ENCODE measurements around the gene CCDC7.

CCDC7 gene

GRCh38 chr10:32461203-32461602 lies 15.3 kb downstream of the CCDC7 start:
- Histone ChIP-seq H3K27me3 (ENCODE audit: control insufficient read depth in 3 of 3, insufficient read depth in 3 of 3, low read depth in 1 of 3, low read length in 3 of 3) (no peaks in the 10 kb centered on the region), H3K36me3 (replicated peaks in 1 of 2; ENCODE audit: control insufficient read depth in 2 of 2, insufficient read depth in 2 of 2, low read length in 2 of 2) (peaks cover 0 to 14% of the 10 kb centered on the region in 2 donors), H3K23ac (ENCODE audit: low read depth, low read length, poor library complexity) (no peak overlapping the region), H3K4ac (ENCODE audit: low read length) (no peak overlapping the region), H2BK12ac (ENCODE audit: low read length) (no peak overlapping the region), H3K4me3 (ENCODE audit: low read length in 2 of 2) (no peak overlapping the region), H3K9ac (ENCODE audit: low read depth, low read length, poor library complexity) (no peak overlapping the region), H3K18ac (ENCODE audit: low read length) (no peak overlapping the region), H3K79me1 (ENCODE audit: low read depth, low read length) (no peaks in the 10 kb centered on the region), H2BK15ac (ENCODE audit: low read length) (no peak overlapping the region), H4K91ac (ENCODE audit: low read depth, low read length, poor library complexity) (no peak overlapping the region), H4K8ac (ENCODE audit: low read depth, low read length) (no peak overlapping the region), H2BK5ac (ENCODE audit: low read length) (no peak overlapping the region), H2AK5ac (ENCODE audit: low read depth, low read length) (no peak overlapping the region), H3K9me3 (replicated peaks in 1 of 2; ENCODE audit: control insufficient read depth in 2 of 2, insufficient read depth in 1 of 2, low read depth in 1 of 2, low read length in 2 of 2) (no peaks in the 10 kb centered on the region), H3K4me1 (ENCODE audit: control insufficient read depth in 2 of 2, insufficient read depth in 1 of 2, low read depth in 1 of 2, low read length in 2 of 2) (no peaks in the 10 kb centered on the region), H2BK120ac (ENCODE audit: low read depth, low read length) (no peak overlapping the region), H3K14ac (ENCODE audit: low read length) (no peak overlapping the region), H3K27ac (replicated peaks; ENCODE audit: low read length) (no peak overlapping the region), H2AFZ (ENCODE audit: low read length) (no peak overlapping the region), H3K4me2 (ENCODE audit: insufficient read depth, low read length, poor library complexity, severe bottlenecking) (no peak overlapping the region)
- DNase-seq (ENCODE audit: low spot score): no peak
- WGBS, 2 donors (ENCODE audit: extremely low coverage in 2 of 2, insufficient read length in 2 of 2, insufficient replicate concordance in 1 of 2): no CpG with 5 or more reads among the region's 1 CpG

DNA sequence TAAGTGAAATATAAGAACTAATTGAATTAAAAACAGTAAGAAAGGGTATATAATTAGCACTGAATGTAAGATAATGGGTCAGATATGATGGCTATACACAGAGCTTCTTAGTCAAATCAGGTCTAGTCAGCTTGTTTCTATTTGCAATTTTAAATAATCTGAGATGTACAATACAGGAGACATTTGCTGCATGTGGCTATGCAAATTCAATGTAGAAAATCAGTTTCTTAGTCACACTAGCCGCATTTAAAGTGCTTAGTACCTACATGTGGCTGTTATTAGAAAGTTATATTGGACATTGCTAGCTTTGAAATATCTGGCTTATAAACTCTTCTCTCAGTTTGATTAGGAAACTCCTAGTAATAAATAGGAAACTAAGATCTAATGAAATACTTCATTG lies 25.3 kb downstream of the CCDC7 start:
- H2AFZ ChIP-seq (ENCODE audit: low read length): no peak overlapping the region
- H3K14ac ChIP-seq (ENCODE audit: low read length): no peak overlapping the region
- no peak for DNase-seq (ENCODE audit: low spot score)
- no peak overlapping the region for H2AK5ac ChIP-seq (ENCODE audit: low read depth, low read length)
- no CpG with 5 or more reads among the region's 1 CpG for WGBS, 2 donors (ENCODE audit: extremely low coverage in 2 of 2, insufficient read length in 2 of 2, insufficient replicate concordance in 1 of 2)
- H3K23ac ChIP-seq (ENCODE audit: low read depth, low read length, poor library complexity): no peak overlapping the region
- H3K9ac ChIP-seq (ENCODE audit: low read depth, low read length, poor library complexity): no peak overlapping the region
- H3K79me1 ChIP-seq (ENCODE audit: low read depth, low read length): no peaks in the 10 kb centered on the region
- H3K4ac ChIP-seq (ENCODE audit: low read length): no peak overlapping the region
- H3K27ac ChIP-seq (replicated peaks; ENCODE audit: low read length): no peak overlapping the region
- H3K4me1 ChIP-seq (ENCODE audit: control insufficient read depth in 2 of 2, insufficient read depth in 1 of 2, low read depth in 1 of 2, low read length in 2 of 2): no peaks in the 10 kb centered on the region
- no peak overlapping the region for H2BK12ac ChIP-seq (ENCODE audit: low read length)
- no peak overlapping the region for H4K8ac ChIP-seq (ENCODE audit: low read depth, low read length)
- no peak overlapping the region for H3K18ac ChIP-seq (ENCODE audit: low read length)
- no peaks in the 10 kb centered on the region for H3K9me3 ChIP-seq (replicated peaks in 1 of 2; ENCODE audit: control insufficient read depth in 2 of 2, insufficient read depth in 1 of 2, low read depth in 1 of 2, low read length in 2 of 2)
- H3K27me3 ChIP-seq (ENCODE audit: control insufficient read depth in 3 of 3, insufficient read depth in 3 of 3, low read depth in 1 of 3, low read length in 3 of 3): no peaks in the 10 kb centered on the region
- no peak overlapping the region for H3K4me2 ChIP-seq (ENCODE audit: insufficient read depth, low read length, poor library complexity, severe bottlenecking)
- H2BK120ac ChIP-seq (ENCODE audit: low read depth, low read length): no peak overlapping the region
- no peak overlapping the region for H2BK5ac ChIP-seq (ENCODE audit: low read length)
- no peak overlapping the region for H3K4me3 ChIP-seq (ENCODE audit: low read length in 2 of 2)
- H3K36me3 ChIP-seq (replicated peaks in 1 of 2; ENCODE audit: control insufficient read depth in 2 of 2, insufficient read depth in 2 of 2, low read length in 2 of 2): no peaks in the 10 kb centered on the region
- H4K91ac ChIP-seq (ENCODE audit: low read depth, low read length, poor library complexity): no peak overlapping the region
- H2BK15ac ChIP-seq (ENCODE audit: low read length): no peak overlapping the region

- no CpG with 5 or more reads among the region's 1 CpG for WGBS, 2 donors (ENCODE audit: extremely low coverage in 2 of 2, insufficient read length in 2 of 2, insufficient replicate concordance in 1 of 2)
- Histone ChIP-seq H4K91ac (ENCODE audit: low read depth, low read length, poor library complexity) (no peak overlapping the region), H2AK5ac (ENCODE audit: low read depth, low read length) (no peak overlapping the region), H3K4me3 (ENCODE audit: low read length in 2 of 2) (no peak overlapping the region), H3K9ac (ENCODE audit: low read depth, low read length, poor library complexity) (no peak overlapping the region), H2AFZ (ENCODE audit: low read length) (no peak overlapping the region), H3K27ac (replicated peaks; ENCODE audit: low read length) (no peak overlapping the region), H3K79me1 (ENCODE audit: low read depth, low read length) (no peaks in the 10 kb centered on the region), H3K36me3 (replicated peaks in 1 of 2; ENCODE audit: control insufficient read depth in 2 of 2, insufficient read depth in 2 of 2, low read length in 2 of 2) (no peaks in the 10 kb centered on the region), H3K4ac (ENCODE audit: low read length) (no peak overlapping the region), H3K4me1 (ENCODE audit: control insufficient read depth in 2 of 2, insufficient read depth in 1 of 2, low read depth in 1 of 2, low read length in 2 of 2) (no peaks in the 10 kb centered on the region), H2BK12ac (ENCODE audit: low read length) (no peak overlapping the region), H3K18ac (ENCODE audit: low read length) (no peak overlapping the region), H3K9me3 (replicated peaks in 1 of 2; ENCODE audit: control insufficient read depth in 2 of 2, insufficient read depth in 1 of 2, low read depth in 1 of 2, low read length in 2 of 2) (peaks cover 0 to 9% of the 10 kb centered on the region in 2 donors), H2BK120ac (ENCODE audit: low read depth, low read length) (no peak overlapping the region), H2BK5ac (ENCODE audit: low read length) (no peak overlapping the region), H3K23ac (ENCODE audit: low read depth, low read length, poor library complexity) (no peak overlapping the region), H3K4me2 (ENCODE audit: insufficient read depth, low read length, poor library complexity, severe bottlenecking) (no peak overlapping the region), H2BK15ac (ENCODE audit: low read length) (no peak overlapping the region), H3K14ac (ENCODE audit: low read length) (no peak overlapping the region), H4K8ac (ENCODE audit: low read depth, low read length) (no peak overlapping the region), H3K27me3 (ENCODE audit: control insufficient read depth in 3 of 3, insufficient read depth in 3 of 3, low read depth in 1 of 3, low read length in 3 of 3) (no peaks in the 10 kb centered on the region)
- no peak for DNase-seq (ENCODE audit: low spot score)
These were observed 31.6 kb downstream of the CCDC7 start for GRCh38 chr10:32477499-32477898.

GRCh38 chr10:32481606-32482005 lies 35.7 kb downstream of the CCDC7 start:
- no peaks in the 10 kb centered on the region for H3K79me1 ChIP-seq (ENCODE audit: low read depth, low read length)
- H2BK5ac ChIP-seq (ENCODE audit: low read length): no peak overlapping the region
- H3K4me3 ChIP-seq (ENCODE audit: low read length in 2 of 2): no peak overlapping the region
- no peak overlapping the region for H4K91ac ChIP-seq (ENCODE audit: low read depth, low read length, poor library complexity)
- DNase-seq (ENCODE audit: low spot score): no peak
- no peak overlapping the region for H3K14ac ChIP-seq (ENCODE audit: low read length)
- no peak overlapping the region for H2BK15ac ChIP-seq (ENCODE audit: low read length)
- no peak overlapping the region for H2AK5ac ChIP-seq (ENCODE audit: low read depth, low read length)
- no peaks in the 10 kb centered on the region for H3K4me1 ChIP-seq (ENCODE audit: control insufficient read depth in 2 of 2, insufficient read depth in 1 of 2, low read depth in 1 of 2, low read length in 2 of 2)
- H2AFZ ChIP-seq (ENCODE audit: low read length): no peak overlapping the region
- H3K9ac ChIP-seq (ENCODE audit: low read depth, low read length, poor library complexity): no peak overlapping the region
- no peaks in the 10 kb centered on the region for H3K36me3 ChIP-seq (replicated peaks in 1 of 2; ENCODE audit: control insufficient read depth in 2 of 2, insufficient read depth in 2 of 2, low read length in 2 of 2)
- H2BK120ac ChIP-seq (ENCODE audit: low read depth, low read length): no peak overlapping the region
- H2BK12ac ChIP-seq (ENCODE audit: low read length): no peak overlapping the region
- no peak overlapping the region for H3K4me2 ChIP-seq (ENCODE audit: insufficient read depth, low read length, poor library complexity, severe bottlenecking)
- H3K9me3 ChIP-seq (replicated peaks in 1 of 2; ENCODE audit: control insufficient read depth in 2 of 2, insufficient read depth in 1 of 2, low read depth in 1 of 2, low read length in 2 of 2): peaks cover 0 to 9% of the 10 kb centered on the region in 2 donors
- no peak overlapping the region for H3K27ac ChIP-seq (replicated peaks; ENCODE audit: low read length)
- no peak overlapping the region for H3K23ac ChIP-seq (ENCODE audit: low read depth, low read length, poor library complexity)
- H3K18ac ChIP-seq (ENCODE audit: low read length): no peak overlapping the region
- no peaks in the 10 kb centered on the region for H3K27me3 ChIP-seq (ENCODE audit: control insufficient read depth in 3 of 3, insufficient read depth in 3 of 3, low read depth in 1 of 3, low read length in 3 of 3)
- no peak overlapping the region for H4K8ac ChIP-seq (ENCODE audit: low read depth, low read length)
- H3K4ac ChIP-seq (ENCODE audit: low read length): no peak overlapping the region
